G401.6 (cell line): ENCODE results near the gene RTN4R.

Source experiments
- FAIRE-seq: peaks from 2 replicates; lab custom pipeline; 2012; peaks lifted over from hg19 to GRCh38; lab: Jason Lieb, UNC

Gene RTN4R

DNA sequence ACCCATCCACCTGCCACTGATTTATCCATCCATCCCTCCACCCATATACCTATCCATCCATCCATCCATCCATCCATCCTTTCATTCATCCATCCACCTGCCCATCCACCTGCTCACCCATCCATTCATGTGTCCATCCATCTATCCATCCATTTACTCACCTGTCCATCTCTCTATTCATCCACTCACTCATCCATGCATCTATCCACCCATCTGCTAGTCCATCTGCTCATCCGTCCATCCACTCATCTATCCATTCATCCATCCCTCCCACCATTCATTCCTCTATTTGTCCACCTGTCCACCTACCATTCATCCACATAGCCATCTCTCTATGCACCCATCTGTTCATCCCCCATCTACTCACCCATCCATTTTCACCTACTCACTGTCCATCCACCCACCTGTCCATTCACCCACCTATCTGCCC, 68.7 kb downstream of the RTN4R start:
- no peak for FAIRE-seq

DNA sequence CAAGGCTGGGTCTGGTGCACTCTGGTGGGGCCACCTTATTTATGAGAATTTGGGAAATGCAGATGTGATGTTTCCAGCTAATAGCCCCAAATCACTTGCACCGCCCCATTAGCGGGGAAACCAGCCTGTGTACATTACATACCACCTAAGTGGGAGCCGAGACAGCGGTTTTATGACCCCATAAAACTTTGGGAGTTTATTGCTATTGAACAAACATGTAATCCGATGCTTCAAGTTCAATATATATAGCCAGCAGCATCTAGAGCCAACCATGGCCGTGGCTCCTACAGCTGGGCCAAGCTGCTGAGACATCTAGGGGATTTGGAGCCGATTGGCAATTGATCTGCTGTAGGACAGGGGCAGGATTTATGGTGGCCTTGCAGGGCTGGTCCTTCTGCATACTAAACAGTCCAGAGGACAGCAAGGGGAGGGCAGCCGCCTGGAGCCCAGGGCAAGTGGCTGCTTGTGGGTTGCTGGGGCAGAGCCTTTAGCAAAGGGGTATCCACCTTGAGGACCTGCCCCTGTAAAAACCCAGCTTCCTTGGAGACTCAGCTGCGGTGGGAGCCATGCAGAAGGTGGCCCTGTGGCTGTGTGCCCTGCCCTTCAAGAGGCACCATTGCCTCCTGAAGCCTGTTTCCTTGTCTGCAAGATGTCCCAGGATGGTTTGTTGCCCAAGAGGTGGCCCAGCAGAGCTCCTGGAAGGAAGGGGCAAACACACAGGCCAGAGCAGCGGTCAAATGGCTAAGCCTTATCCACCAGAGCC, 69.4 kb downstream of the RTN4R start:
- no peak for FAIRE-seq

DNA sequence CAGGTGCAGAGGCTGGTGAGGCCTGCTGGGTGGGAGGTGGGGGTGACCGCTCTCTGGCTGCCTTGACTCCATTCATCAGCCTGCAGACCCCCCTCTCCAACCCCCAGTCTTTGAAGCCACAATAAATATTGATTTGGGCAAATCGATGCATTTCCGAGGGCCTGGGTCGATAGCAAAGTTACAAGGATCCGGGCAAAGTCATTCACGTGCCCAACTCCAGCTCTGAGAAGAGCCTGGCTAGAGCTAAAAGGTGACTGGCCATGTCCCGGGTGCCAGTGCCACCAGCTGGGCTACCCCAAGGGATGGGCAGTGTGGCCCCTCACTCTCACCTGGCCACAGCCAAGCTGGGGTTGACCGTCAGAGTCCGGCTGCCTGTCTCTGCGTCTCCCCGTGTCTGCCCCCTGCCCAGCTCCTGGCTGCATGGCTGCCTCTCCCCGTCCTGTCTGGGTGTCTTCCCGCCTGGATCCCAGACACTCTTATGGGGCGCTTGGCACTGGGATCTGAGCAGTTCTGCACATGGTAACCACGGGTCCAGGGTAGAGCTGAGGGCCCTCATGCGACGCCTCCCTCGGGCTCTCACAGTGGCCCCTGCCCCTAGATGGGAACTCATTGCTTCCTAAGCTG, 70.6 kb downstream of the RTN4R start:
- no peak for FAIRE-seq

DNA sequence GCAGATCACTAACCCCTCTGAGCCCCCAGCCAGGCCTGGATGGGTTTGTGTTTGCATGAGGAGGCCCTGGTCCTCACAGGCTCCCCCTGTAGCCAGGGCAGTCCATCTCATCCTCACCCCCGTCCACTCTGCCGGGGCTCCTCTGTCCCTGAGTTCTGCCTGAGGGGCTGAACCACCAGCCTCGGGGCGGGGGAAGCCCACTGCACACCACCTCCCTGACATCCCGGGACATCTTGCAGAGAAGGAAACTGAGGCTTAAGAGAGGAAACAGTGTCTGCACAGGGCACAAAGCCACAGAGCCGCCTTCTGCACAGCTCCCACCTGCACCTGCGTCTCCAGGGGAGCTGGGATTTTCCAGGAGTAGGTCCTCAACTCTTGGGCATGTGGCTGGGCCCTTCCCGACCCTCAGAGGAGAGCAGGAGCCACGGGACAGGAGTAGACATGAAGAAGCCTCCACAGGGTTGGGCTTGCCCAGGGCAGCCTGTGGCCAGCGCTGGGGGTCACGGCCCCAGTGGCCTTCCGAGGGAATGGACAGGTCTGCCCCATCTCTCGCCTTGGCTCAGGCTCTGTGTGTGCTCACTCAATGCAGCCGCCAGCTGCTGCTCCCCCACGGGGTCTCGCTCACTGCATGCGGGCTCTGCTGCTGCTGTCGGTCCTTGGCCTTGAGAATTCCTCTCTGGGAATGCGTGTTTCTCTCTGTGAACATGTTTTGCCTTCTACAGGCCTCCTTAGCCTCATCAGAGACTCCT, 71.8 kb downstream of the RTN4R start:
- FAIRE-seq, result no peak

DNA sequence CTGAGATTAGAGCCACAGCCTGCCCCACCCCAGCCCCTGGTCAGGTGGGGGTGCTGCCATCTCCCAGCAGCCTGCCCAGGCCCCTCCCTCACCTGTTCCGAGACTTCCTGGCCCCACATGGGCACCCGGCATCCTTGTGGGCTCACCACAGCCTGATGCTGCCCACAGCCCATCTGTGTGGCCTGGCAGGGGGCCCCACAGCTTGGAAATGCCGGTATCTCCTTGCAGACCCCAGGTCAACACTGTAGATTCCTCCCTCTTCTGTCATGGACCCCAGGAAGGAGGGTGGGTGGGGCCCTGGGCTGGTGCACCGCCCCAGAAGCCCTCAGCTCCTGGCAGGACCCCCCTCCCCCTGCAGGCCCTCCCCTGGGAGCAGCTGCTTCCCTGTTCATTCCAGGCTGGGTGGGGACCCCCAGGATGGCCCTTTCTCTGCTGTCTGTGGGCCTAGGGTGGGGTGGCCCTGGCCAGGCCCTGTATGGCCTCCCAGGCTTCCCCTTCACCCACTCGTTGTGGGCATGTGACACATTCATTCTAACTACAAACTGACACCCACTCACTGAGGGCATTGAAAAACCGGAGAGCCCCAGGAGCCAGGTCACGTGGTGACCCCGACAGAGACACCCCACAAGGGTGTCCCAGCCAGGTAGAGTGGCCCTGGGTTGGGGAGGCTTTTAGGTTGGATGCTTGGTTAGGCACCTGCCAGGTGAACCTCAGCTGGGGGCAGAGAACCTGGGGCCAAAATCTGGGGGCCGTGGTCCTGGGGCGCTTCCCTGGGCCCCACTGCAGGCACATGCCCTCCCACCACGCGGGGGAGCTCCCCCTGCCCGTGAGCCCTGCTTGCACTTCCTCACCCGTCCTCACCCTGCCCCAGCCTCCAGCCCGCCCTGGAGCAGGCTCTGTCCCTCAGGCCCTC, 73.2 kb downstream of the RTN4R start:
- no peak for FAIRE-seq

DNA sequence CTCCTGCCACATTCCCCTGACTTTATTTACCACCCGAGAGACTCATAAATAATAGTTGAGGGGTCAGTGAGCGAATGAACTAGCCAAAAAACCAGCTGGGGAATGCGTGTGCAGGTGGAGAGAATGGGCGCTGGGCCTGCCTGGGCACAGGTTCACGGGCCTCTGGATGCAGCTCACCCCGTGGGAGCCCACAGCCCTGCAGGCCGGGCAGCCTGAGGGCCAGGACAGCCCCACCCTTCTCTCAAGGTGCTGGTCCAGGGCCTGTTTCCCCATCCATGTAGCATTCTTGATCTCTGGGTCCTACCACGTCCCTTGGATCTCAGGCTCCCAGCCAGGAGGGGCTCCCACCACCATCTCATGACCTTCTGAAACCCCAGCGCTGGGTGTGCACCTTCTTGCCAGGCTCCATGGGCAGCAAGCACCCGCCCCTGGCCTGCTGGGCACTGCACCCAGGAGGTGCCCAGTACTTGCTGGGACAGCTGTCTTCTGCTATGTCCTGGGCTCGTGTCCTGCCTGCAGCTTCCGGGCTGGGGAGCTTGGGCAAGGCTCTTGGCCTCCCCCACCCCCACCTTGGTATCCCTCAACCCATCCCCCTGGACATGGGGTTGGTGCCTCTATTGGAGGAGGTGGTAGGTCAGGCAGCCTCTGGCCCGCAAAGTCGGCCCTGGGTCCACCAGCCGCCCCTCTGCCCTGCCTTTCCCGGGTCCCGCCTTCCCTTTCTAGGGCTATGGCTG, 74.2 kb downstream of the RTN4R start:
- no peak for FAIRE-seq

DNA sequence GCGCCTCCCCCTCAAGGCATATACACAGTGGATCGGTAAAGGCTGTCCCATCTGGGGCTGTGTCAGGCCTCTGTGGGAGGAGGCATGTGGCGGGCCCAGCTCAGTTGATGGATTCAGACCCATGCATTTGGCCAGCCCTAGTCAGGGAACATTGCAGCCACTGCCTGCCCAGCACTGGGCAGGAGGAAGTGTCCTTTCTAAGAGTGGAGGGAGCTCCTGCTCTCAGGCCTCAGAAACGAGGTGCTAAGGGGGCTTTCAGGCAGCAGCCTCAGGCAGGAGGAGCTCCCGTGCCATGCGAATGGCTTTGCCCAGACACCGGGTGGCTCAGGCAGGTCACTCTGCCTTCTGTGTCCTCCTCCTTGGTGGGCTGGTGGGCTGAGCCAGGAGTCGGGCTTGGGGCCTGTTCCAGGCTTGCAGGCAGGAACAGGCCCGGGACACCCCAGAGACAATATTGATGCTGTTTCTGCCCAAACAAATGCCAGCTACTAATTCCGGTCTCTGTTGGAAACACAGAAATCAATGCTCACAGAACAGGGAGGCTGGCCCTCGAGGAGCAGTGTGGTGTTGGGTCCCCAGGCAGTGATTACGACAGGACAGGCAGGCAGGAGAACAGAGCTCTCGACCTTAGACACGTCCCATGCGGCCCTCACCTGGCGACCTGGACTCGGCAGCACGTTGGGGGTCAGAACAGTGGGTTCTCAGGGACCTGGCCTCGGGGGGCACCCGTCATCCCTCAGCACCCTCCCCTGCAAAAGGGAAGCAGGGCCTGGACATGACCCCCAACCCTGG, 75.0 kb downstream of the RTN4R start:
- FAIRE-seq, result no peak

DNA sequence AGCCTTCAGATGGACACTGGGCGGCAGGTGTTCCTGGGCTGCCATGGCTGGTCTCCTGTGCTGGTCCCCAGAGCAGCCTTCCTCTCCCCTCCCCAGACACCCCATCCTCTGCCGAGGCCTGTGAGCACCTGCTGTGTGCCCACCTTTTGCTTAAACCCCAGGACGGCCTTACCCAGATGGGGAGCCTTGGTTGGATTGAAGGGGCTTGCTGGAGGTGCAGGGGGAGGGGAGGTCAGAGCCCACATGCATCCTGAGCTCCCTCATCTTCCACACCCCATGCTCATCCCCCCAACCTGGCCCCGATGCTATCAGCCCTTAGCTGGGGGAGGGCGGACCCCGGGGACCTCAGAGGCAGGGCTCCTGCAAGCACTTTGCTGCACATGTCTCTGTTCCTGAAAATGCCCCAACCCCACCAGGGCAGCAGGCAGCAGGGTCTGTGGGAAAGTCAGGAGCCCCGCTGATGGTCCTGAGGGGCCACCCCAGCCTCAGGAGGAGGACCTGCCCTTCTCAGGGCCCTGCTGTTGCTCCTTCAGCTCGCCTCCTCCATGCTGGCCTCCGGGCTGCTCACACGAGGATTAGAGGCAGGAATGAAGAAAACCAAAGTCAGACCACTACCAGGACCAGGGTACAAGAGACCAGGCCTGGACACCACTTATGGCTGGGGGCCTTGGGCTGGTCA, 75.7 kb downstream of the RTN4R start:
- FAIRE-seq, result no peak

DNA sequence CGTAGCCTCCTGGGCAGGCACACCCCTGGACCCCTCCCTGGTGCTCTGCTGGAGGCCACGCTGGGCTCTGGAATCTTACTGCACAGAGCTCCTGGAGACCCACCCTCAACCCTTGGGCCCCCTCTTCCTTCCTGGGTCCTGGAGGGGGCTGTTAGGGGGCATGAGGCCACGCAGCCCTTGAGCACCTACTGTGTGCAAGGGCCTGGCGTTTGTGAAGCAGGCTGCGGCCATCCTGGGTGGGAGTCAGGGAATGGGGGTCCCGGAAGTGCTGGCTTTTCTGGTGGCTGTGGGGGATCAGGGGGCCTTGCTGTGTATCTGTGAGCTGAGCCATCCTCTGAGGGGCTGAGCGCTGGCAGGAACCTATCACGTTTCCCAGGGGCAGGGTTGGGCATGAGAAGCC, 76.3 kb downstream of the RTN4R start:
- no peak for FAIRE-seq
